ENCODE measurements around the gene IL13.
A peak's percentile ranks its signal among the peaks of the same experiment; 100 is the strongest.

Gene IL13

DNA sequence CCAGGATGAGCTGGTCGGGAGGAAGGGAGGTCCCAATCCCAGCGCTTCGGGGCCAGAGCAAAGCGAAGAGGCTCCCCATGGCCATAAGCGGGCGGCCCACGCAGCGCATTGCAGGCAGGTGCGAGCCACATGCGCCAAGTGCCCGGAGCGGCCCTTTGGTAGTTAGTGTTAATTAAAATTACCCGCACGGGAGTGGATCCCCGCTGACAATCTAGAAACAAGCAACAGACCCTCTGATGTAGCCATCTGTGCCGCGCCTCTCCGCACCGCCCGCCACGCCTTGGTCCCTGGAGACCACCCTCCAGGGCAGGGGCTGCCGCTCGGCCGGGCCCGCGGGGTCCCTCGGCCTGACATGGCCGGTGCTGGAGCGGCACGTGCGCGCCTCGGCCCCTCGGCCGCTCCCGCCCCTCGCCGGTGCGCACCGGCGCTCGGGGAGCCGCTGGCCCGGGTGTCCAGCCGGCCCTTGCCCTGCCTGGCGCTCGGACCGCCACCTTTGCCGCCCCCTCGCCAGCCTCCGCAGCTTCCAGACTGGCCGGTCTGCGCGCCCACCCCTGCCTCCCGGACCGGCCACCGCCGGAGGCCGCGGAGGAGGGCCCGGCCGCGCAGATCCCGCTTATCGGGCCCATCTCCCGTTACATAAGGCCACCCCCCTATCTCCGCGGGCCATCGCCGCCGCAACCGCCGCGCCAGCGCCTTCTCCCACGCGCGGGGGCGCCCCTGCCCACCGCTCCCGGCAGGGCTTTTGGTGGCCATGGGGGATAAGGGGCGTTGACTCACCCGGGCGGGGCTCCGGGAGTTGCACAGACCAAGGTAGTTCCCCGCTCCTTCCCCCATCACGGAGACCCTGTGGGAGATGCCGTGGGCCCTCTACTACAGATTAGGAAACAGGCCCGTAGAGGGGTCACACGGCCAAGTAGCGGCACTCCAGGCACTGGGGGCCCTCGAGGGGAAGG is 1.9 kb upstream of the IL13 start:
- DNase-seq (ENCODE audit: low spot score) = no peak

DNA sequence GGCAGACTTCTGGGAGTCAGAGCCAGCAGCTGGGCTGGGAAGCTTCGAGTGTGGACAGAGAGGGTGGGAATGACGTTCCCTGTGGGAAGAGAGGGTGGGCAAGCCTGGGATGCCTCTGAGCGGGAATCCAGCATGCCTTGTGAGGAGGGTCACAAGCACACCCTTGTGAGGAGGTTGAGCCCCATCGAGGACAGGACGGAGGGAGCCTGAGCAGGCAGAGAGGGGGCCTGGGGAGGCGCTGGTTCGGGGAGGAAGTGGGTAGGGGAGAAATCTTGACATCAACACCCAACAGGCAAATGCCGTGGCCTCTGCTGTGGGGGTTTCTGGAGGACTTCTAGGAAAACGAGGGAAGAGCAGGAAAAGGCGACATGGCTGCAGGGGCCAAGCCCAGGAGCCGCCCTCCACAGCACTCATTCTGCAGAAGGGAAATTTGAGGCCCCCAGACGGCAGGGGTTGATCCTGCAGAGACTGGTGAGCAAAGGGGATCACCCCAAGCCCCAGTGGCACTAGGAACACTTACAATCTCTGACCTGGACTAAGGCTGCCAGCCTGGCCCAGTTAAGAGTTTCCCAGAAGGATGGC is 1.1 kb upstream of the IL13 start:
- no peak for DNase-seq (ENCODE audit: low spot score)

DNA sequence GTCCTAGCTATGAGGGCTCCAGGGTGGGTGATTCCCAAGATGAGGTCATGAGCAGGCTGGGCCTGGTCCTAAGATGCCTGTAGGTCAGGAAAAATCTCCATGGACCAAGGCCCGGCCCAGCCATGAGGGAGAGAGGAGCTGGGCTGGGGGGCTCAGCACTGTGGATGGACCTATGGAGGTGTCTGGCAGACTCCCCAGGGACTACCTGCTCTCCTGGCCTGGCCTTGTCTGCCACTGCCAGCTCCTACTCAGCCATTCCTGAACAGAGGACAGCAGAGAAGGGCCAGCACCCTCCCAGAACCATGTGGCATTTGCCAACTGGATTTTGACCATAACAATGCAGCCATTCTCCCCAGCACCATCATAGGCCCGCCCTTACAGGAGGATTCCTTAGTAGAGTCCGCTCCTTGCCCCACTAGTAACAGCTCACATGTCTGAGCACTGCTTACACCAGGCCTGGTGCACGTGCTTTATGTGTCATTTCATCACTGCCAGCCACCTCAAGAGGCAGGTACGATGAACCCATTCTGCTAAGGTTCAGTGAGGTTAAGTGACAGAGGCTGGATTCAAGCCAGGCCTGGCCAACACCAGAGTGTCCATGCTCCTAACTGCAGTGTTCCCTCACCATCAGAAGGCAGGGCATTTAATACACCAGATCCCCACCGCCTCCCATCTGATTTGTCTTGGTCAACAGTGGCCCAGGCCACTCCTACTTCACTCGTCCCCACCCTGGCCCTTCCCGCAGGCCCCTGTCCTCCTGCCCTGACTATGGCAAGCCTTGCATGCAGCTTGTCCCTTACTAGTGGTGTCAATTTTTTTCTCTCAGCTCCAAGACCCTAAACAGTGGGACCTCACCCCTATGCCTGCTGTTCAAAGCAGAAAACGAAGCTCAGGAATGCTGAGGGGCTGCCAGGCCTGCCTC is 669 bp downstream of the IL13 start:
- DNase-seq (ENCODE audit: low spot score) = no peak

DNA sequence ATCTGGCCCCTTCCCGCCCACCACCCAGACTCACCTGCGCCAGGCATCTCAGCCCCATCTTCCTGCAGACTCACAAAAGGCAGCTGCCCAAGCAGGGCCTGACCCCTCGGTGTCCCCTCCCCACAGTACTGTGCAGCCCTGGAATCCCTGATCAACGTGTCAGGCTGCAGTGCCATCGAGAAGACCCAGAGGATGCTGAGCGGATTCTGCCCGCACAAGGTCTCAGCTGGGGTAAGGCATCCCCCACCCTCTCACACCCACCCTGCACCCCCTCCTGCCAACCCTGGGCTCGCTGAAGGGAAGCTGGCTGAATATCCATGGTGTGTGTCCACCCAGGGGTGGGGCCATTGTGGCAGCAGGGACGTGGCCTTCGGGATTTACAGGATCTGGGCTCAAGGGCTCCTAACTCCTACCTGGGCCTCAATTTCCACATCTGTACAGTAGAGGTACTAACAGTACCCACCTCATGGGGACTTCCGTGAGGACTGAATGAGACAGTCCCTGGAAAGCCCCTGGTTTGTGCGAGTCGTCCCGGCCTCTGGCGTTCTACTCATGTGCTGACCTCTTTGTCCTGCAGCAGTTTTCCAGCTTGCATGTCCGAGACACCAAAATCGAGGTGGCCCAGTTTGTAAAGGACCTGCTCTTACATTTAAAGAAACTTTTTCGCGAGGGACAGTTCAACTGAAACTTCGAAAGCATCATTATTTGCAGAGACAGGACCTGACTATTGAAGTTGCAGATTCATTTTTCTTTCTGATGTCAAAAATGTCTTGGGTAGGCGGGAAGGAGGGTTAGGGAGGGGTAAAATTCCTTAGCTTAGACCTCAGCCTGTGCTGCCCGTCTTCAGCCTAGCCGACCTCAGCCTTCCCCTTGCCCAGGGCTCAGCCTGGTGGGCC is 1.9 kb downstream of the IL13 start:
- DNase-seq (ENCODE audit: low spot score) = no peak

DNA sequence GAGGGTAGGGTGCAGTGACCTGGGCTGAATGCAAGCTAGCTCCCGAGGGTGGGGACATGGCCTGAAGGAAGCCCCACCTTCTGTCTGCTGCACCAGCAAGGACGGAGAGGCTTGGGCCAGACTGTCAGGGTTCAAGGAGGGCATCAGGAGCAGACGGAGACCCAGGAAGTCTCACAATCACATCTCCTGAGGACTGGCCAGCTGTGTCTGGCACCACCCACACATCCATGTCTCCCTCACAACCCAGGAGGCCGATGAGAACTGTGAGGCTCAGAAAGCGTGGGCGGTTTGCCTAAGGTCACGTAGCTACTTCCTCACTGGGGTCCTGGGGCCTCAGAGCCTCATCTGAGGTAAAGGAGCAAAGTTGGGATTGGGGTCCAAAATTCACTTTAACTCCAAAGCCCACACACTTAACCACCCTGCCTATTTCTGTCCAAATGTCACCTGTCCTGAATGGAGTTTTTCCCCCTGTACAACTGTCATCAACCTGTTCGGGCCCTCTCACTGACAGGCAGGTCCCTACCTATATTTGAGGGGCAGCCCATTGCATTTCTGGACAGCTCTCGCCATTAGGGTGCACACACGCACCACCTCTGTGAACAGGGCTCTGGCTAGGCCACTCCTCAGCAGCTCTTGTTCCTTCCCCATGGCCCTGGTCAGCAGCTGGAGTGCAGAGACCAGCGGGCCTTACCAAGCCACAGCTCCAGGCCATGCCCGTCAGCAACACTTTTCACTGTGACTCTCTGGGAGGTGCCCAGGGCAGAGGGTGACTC is 3.4 kb downstream of the IL13 start:
- DNase-seq (ENCODE audit: low spot score) = no peak

DNA sequence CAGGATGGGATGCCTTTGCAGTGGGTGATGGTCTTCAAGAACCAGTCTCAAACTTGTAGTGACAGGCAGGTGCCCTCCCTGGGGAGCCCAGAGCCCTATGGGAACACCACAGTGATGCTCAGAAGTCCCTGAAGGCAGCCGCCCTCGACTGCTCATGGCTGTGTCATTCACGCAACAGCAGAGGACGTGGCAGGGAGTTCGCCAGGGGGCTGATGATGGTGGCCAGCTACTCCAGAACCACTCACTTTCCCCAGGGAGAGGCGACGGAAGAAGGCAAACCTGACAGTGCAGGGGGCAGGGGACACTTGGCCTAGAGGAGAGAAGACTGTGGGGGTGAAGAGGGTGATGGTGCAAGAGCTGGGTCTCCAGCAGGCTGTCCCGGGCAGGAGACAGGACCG is 4.0 kb downstream of the IL13 start:
- no peak for DNase-seq (ENCODE audit: low spot score)

DNA sequence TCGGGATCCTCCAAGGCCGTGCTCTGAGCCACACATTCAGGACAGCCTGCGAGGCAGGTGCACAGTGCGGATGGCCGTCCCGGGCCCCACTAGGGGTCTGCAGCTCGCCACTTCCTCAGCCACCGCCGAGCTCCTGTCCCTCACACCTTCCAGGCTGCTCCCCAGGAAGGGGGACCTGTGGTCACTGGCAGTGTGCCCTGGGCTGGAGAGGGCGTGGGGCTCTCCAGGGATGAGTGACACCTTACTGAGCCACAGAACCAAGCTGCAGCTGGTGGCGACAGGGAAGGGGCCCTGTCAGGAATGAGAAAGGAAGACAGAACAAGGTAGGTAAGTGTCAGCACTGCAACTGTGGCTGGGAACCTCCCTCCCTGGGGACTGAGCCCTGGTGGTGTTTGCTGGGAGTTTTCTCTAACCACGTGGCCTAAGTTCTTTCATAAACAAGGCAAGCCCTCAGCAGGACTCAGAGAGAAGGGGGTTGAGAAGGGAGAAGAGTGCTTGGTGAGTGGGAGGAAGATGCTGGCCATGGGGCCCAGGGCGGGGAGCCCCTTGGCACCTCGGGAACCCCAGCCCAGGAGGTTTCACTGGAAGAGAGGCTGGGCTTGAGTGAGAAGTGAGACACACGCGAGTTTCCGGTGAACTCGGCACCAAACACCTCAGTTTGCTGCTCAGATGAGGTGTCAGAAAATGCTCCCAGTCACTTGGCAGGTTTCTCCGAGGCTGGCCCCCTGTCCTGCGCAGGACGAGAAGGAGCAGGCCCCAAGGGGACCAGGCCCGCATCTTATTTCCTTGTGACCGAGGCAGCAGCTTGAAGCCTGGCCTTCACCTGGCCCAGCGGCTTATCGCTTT is 5.2 kb downstream of the IL13 start:
- no peak for DNase-seq (ENCODE audit: low spot score)

DNA sequence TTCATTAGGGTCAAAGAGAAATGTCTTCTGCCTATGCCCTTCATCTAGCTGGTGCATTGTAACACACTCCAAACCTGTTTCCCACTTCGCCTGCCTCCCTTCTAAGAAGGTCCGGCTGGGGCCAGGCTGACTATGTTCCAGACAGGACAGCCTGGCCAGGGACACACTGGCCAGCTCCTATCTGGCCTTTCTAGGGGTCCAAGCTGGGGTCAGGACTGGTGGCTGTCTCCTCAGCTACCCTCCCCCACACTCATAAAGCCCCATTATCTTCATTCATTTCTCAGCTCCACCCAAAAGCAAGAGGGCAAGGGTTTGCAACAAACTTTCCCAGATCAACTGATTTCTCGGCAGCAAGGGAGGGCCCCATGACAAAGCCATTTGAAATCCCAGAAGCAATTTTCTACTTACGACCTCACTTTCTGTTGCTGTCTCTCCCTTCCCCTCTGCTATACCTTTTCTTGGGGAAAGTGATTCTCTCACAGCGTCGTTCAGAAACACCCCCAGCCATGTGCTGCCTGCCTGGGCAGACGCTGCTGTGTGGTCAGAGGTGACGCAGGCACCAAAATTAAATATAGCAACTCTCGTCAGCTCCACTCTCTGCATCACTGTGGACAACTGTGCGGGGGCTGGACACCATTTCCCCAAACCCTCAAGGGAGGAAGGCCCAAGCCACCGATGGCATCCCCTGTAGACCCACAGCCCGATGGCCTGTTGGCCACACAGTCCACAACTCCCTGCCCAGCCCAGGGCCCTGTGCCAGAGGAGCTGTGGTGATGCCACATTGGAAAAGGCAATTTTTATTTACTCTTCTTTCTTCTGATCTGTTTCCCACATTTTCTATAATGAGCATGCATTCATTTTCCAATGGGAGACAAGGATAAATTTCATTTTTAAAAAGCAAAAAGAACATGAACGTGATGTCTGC is 6.1 kb downstream of the IL13 start:
- no peak for DNase-seq (ENCODE audit: low spot score)

DNA sequence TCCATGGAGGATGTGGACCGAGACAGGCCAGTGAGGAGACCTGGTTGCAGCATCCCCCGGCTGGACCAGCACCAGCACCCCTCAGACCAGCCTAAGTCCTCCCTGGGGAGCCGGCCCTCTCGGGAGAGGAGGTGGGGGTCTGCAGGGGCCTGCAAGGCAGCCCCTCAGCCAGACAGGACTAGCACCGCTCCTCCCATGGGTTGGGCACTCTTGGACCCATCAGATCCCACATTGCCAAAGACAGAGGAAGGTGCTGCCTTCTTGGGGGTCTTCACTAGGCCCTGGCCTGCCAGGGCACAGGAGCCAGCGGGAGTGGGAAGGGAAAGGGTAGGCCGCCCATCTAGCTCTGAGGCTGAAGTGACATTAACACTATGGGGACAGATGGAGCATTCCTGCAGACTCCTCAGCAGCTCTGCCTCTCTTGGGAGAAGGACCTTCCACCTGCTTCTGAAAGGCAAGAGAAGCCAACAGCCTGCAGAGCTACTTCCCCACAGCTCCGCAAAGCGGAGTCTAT is 6.8 kb downstream of the IL13 start:
- DNase-seq (ENCODE audit: low spot score) = no peak

DNA sequence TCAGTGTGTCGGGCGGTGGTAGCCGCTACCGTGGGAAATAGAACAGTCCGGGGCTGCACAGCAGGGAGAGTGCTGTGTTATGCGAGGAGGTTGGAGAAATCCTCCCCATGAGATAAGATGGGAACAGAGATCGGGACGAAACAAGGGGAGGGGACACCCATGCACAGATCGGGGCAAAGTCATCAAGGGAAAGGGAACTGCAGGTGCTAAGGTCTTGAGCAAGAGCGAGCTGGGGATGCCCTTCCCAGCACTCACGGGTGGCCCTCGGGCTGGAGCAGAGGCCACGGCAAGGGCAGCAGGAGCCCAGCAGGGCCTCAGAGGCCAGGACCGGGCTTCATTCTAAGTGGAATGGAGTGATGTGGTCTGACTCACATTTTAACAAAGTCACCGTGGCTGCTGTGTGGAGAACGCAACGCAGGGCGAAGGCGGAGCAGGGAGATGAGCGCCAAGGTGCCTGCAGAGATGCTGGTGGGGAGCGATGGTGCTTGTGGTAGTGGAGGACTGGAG is 7.7 kb downstream of the IL13 start:
- no peak for DNase-seq (ENCODE audit: low spot score)

DNA sequence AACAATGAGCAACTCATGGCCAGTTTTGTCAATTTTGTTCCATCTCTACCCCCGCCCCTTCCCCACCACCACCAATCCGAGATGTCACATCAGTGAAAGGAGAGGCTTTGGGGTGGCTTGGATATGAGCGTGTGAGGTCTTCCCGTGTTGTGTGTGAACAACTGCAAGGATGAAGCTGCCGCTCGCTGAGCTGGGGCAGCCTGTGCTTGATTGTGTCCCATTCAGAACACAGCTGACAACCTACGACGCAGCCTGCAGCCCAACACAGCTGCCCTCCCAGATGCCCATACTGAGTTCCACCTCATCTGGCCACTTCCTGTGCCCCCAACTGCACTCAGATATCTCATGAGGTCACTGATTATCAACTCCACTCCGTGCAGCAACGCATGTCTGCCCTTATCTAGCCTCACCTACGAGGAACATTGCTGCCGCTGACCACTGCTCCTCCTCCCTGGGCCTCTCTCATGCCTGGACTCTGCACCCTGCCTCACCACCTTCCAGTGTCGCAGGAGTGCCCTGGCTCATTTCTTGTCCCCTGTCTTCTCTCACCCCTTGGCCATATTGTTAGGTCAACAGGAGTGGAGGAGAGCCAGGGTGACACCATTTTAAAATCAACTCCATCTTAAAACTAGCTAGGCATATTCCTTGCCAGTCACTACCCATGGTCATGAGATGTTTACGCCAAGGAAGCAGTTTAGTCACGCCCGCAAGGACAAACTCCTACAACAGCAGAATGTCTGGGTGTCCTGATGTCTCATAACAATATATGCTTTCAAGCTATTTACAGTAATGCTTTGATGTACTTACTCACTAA is 8.5 kb downstream of the IL13 start:
- no peak for DNase-seq (ENCODE audit: low spot score)

DNA sequence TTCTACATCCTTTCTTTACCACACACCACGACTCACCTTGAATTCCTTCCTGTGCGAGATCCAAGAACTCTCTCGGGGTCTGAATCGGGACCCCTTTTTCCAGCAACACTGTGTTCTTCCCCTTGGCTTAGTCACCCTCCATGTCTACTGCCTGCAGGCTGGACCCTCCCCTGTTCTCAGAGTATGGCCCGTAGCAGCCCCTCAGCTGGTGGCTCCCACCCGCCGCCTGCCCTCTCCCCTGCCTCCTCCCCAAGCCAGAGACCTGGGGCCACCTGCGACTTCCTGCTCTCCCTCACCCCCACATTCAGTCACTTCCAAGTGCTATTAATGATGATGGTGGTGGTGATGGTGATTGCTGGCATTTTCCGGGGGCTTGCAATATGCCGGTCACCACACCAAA is 9.3 kb downstream of the IL13 start:
- no peak for DNase-seq (ENCODE audit: low spot score)

DNA sequence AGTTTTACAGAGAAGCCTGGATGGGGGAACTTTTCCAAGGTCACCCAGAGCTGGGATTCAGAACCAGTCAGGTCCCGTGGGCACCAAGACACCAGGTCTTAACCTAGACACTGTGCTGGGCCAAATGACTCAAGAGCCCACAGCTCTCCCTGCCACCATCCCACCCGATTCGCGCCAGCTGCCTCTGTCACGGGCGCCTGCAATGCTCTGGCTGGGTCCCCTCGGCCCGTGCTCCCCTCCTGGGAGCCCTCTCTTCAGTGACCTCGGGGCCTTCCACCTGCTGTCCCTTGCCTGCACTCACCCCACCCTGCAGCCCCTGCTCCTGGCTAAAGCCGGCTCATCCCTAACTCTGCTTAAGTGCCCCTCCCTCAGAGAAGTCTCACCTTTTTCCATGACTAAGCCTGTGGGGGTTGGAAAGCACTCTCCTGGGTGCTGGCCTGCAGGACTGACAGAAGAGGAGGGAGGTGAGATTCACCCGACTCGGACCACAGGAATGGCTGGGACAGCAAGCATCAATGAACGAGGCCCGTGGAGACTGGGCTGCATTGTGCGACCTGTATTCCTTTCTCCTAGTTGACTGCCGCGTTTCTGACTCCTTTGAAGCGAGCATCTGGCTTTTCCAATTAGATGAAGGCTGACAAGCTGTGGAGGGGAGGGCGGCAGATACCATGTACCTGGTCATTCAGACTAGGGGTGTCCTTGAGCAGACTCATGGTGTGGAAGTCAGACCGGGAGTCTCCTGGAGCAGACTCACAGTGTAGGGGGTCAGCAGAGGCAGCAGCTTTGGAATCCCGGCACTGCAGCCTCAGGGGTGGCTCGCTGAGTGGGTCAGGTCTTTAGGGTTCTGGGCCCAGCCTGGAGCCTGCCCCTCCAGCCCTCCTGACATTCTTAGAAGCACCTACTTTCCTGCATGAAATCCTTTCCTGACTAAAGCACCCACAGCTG is 10.1 kb downstream of the IL13 start:
- DNase-seq (ENCODE audit: low spot score) = peak; percentile 51

DNA sequence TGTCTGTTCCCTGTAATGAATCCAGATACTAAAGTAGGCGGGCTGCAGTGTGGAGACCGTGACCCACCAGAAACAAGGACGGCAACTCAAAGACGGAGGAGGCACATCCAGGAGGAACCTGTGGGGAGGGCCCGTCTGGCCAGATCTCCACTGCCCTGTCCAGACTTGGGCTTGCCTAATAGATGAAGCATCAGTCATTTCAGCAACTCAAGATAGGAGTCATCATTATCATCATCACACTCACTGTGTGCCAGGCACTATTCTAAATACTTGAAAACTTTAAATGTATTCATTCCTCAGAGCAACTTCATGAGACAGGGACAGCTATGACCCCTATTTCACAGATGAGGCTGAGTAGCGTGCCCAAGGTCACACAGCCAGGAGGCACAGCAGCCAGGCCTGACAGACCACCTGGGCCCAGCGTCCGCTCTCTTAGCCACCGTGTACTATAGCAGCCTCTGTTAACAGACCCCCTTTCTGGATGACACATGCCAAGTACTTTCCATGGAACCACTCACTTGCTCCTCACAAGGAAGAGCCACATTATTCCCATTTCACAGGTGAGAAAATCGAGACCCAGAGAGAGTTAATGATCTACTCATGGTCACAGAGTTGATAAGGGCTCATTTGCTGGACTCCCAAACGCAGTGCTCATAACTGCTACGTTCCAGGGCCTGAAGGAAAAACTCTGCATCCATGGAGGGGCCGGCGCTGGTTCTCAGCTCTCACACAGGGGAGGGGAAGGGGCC is 10.9 kb downstream of the IL13 start:
- no peak for DNase-seq (ENCODE audit: low spot score)

DNA sequence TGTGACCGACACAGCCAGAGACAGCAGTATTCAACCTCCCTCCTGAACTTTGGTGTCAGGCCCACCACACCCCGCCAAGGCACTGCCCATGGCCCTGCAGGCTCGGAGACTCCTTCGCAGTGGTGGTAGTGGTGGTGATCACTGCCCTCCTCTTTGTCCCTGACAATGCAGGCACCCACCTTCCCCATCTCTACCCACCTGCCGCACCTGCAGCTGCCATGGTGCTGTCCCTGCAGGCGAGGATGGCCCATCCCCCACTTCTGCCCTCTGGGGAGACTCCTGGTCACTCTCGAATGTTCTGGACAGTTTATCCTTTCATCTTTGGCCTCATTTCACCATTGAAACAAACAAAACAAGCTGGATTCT is 11.5 kb downstream of the IL13 start:
- DNase-seq (ENCODE audit: low spot score) = no peak

Data from kidney tubule cell (primary cell).